KG1 (cell line): ENCODE results near the gene CYS1.
"Not testable (repeated sequence)": the region's sequence is repeated elsewhere in the genome, so short reads cannot be mapped to it uniquely, and the experiment has no call there.

Experiments used
- DNase-seq: peaks from one replicate; lab custom pipeline; 2025; lab: John Stamatoyannopoulos, UW

CYS1 gene

GRCh38 chr2:10046931-10047330 is 33.3 kb downstream of the CYS1 start:
- DNase-seq = no peak

GRCh38 chr2:10045561-10046355 is 34.5 kb downstream of the CYS1 start:
- DNase-seq = no peak

GRCh38 chr2:10043906-10044601 is 36.2 kb downstream of the CYS1 start:
- DNase-seq = no peak

- no peak for DNase-seq
These were observed 36.8 kb downstream of the CYS1 start, which contains the start of gene KLF11 for GRCh38 chr2:10043256-10043905. Gene KLF11 (plus strand): TSS chr2:10043550. CDS start chr2:10043717, 167 bp downstream.

- no peak for DNase-seq
These were observed 37.7 kb downstream of the CYS1 start for GRCh38 chr2:10042301-10043161.

- DNase-seq = no peak
These were observed 38.5 kb downstream of the CYS1 start for GRCh38 chr2:10041711-10042110.

- DNase-seq = no peak
These were observed 40.4 kb downstream of the CYS1 start for GRCh38 chr2:10039658-10040410.

GRCh38 chr2:10038716-10039115 is 41.5 kb downstream of the CYS1 start:
- DNase-seq = no peak

- DNase-seq = no peak
These were observed 42.1 kb downstream of the CYS1 start for GRCh38 chr2:10038123-10038522.

GRCh38 chr2:10036095-10036884 is 43.9 kb downstream of the CYS1 start:
- no peak for DNase-seq

- no peak for DNase-seq
These were observed 44.6 kb downstream of the CYS1 start for GRCh38 chr2:10035633-10036032.

GRCh38 chr2:10035053-10035422 is 45.2 kb downstream of the CYS1 start:
- no peak for DNase-seq

GRCh38 chr2:10034333-10035052 is 45.7 kb downstream of the CYS1 start:
- DNase-seq = no peak

- no peak for DNase-seq
These were observed 46.8 kb downstream of the CYS1 start for GRCh38 chr2:10033251-10034006.

- no peak for DNase-seq
These were observed 47.5 kb downstream of the CYS1 start for GRCh38 chr2:10032746-10033105.

GRCh38 chr2:10031886-10032745 is 48.1 kb downstream of the CYS1 start:
- no peak for DNase-seq

- DNase-seq = not testable (repeated sequence)
These were observed 49.4 kb downstream of the CYS1 start for GRCh38 chr2:10030798-10031197.

GRCh38 chr2:10030311-10030736 is 49.9 kb downstream of the CYS1 start:
- no peak for DNase-seq
